Endodermal cell (in vitro differentiated cells): ENCODE data around the gene CCSER1. TPM values are rescaled to one million over a fixed set of nuclear protein-coding genes. Genes with fewer than 3 reads are reported as not detected.

ENCODE experiments used
- DNase-seq: peaks from one replicate; pipeline ENCODE4 v3.0.0-alpha.2; 2017
- H3K27ac ChIP-seq: 2 replicates; pipeline ENCODE4 v1.5.1; 2013; ENCODE audit warnings: mild to moderate bottlenecking, low read depth, low read length, moderate library complexity
- H3K27me3 ChIP-seq: 2 replicates; pipeline ENCODE4 v1.6.1; 2013; ENCODE audit warnings: mild to moderate bottlenecking, low read length, moderate library complexity; ENCODE audit not compliant: insufficient read depth, control insufficient read depth, poor library complexity, severe bottlenecking
- H3K36me3 ChIP-seq: 2 replicates; pipeline ENCODE4 v1.7.0; 2013; ENCODE audit warnings: mild to moderate bottlenecking, low read length, moderate library complexity; ENCODE audit not compliant: control insufficient read depth, insufficient read depth
- H3K4me1 ChIP-seq: one replicate; pipeline ENCODE4 v1.7.0; 2013; ENCODE audit warnings: low read length; ENCODE audit not compliant: control insufficient read depth, insufficient read depth
- H3K4me3 ChIP-seq: 2 replicates; pipeline ENCODE4 v1.5.1; 2013; ENCODE audit warnings: mild to moderate bottlenecking, low read length, moderate library complexity
- H3K9ac ChIP-seq: 2 replicates; pipeline ENCODE4 v1.6.1; 2013; ENCODE audit warnings: mild to moderate bottlenecking, low read length, moderate library complexity; ENCODE audit not compliant: poor library complexity, severe bottlenecking; ENCODE audit errors: extremely low read depth
- H3K9me3 ChIP-seq: 2 replicates; pipeline ENCODE4 v1.6.1; 2013; ENCODE audit warnings: mild to moderate bottlenecking, low read length, moderate library complexity; ENCODE audit not compliant: control insufficient read depth
- H3K27ac Mint-ChIP-seq: 2 replicates; pipeline ENCODE4 v1.8.0; 2020; ENCODE audit warnings: mixed read lengths
- H3K27me3 Mint-ChIP-seq: 2 replicates; pipeline ENCODE4 v1.8.0; 2021; ENCODE audit warnings: mild to moderate bottlenecking, mixed read lengths; ENCODE audit not compliant: insufficient read depth
- H3K36me3 Mint-ChIP-seq: 2 replicates; pipeline ENCODE4 v1.8.0; 2020; ENCODE audit warnings: low read depth, mixed read lengths
- H3K4me1 Mint-ChIP-seq: 2 replicates; pipeline ENCODE4 v1.8.0; 2020; ENCODE audit warnings: mixed read lengths
- H3K4me3 Mint-ChIP-seq: 2 replicates; pipeline ENCODE4 v1.8.0; 2020; ENCODE audit warnings: mild to moderate bottlenecking, moderate library complexity, mixed read lengths
- H3K9me3 Mint-ChIP-seq: 2 replicates; pipeline ENCODE4 v1.8.0; 2020; ENCODE audit warnings: mild to moderate bottlenecking, mixed read lengths
- CTCF ChIP-seq: fragments of 200-600 bp; sonication (generic); conservative IDR thresholded peaks from 2 replicates; pipeline ENCODE4 v1.5.0; 2021; ENCODE audit warnings: antibody characterized with exemption, mild to moderate bottlenecking
- WGBS, 2 experiments: methylation state at CpG; one replicate each; pipeline versions ENCODE4 v1.1.5 to v1.1.7; 2013; ENCODE audit warnings: missing lambda C conversion rate in 2 of 2, mixed read lengths in 1 of 2; ENCODE audit not compliant: insufficient coverage in 1 of 2, insufficient read length in 1 of 2; 5-methylcytosine and 5-hydroxymethylcytosine counted together
- total RNA-seq, 2 donors: library from RNA; stranded (reverse); fragmentation: NEBNext Ultra II Directional in 1 of 2; extraction: Animal tissue kit (Norgen Biotek cat#: 25700) in 1 of 2; gene quantifications; 2 replicates in 1 of 2; 3 replicates in 1 of 2; pipeline ENCODE4 v1.2.1, GENCODE V29; 2021

Gene CCSER1
- total RNA-seq, 2 donors from 2014 or later: 1.1 to 2.2 TPM

GRCh38 chr4:90733211-90733610, 606.0 kb downstream of the CCSER1 start:
- no peaks in the 10 kb centered on the region for H3K36me3 Mint-ChIP-seq
- Histone ChIP-seq H3K9ac (no peak overlapping the region), H3K27ac (no peak overlapping the region), H3K4me1 (peaks cover 3% of the 10 kb centered on the region), H3K36me3 (no peaks in the 10 kb centered on the region), H3K9me3 (no peaks in the 10 kb centered on the region), H3K4me3 (no peak overlapping the region), H3K27me3 (no peaks in the 10 kb centered on the region)
- no peak overlapping the region for H3K4me3 Mint-ChIP-seq
- WGBS, 2 experiments: 82% methylated on average over 1 of the region's 1 CpG; no CpG with 5 or more reads in 1 of the 2 experiments
- peaks cover 5% of the 10 kb centered on the region for H3K4me1 Mint-ChIP-seq
- TF ChIP-seq CTCF: no peak
- H3K27me3 Mint-ChIP-seq: no peaks in the 10 kb centered on the region
- H3K27ac Mint-ChIP-seq: no peak overlapping the region
- no peaks in the 10 kb centered on the region for H3K9me3 Mint-ChIP-seq
- DNase-seq: no peak

GRCh38 chr4:90745176-90745575, 618.0 kb downstream of the CCSER1 start:
- Mint-ChIP-seq H3K4me3 (no peak overlapping the region), H3K4me1 (peaks cover 7% of the 10 kb centered on the region), H3K36me3 (no peaks in the 10 kb centered on the region), H3K9me3 (peaks cover 5% of the 10 kb centered on the region), H3K27me3 (no peaks in the 10 kb centered on the region), H3K27ac (no peak overlapping the region)
- Histone ChIP-seq H3K27me3 (no peaks in the 10 kb centered on the region), H3K9ac (no peak overlapping the region), H3K9me3 (peaks cover 8% of the 10 kb centered on the region), H3K4me3 (no peak overlapping the region), H3K27ac (no peak overlapping the region), H3K4me1 (no peaks in the 10 kb centered on the region), H3K36me3 (no peaks in the 10 kb centered on the region)
- WGBS, 2 experiments: 95 to 100% methylated on average over 1 to 4 of the region's 4 CpGs
- DNase-seq: no peak
- no peak for TF ChIP-seq CTCF

GRCh38 chr4:90753068-90753467, 625.9 kb downstream of the CCSER1 start:
- Histone ChIP-seq H3K4me1 (no peaks in the 10 kb centered on the region), H3K4me3 (no peak overlapping the region), H3K36me3 (no peaks in the 10 kb centered on the region), H3K27ac (no peak overlapping the region), H3K27me3 (no peaks in the 10 kb centered on the region), H3K9ac (no peak overlapping the region), H3K9me3 (peaks cover 12% of the 10 kb centered on the region)
- Mint-ChIP-seq H3K4me3 (no peak overlapping the region), H3K36me3 (no peaks in the 10 kb centered on the region), H3K9me3 (peaks cover 7% of the 10 kb centered on the region), H3K27me3 (no peaks in the 10 kb centered on the region), H3K4me1 (peaks cover 14% of the 10 kb centered on the region), H3K27ac (no peak overlapping the region)
- DNase-seq: no peak
- TF ChIP-seq CTCF: no peak
